Endothelial cell of umbilical vein (primary cell): Measurements from ENCODE around the gene BRCA1. TPM values are rescaled to one million over a fixed set of nuclear protein-coding genes. Genes with fewer than 3 reads are reported as not detected.

Source experiments
- BruUV-seq: library from RNA; stranded (reverse); fragments of 400-500 nt; replicated peaks from 2 replicates; lab custom pipeline; 2021; lab: Mats Ljungman, UMichigan
- CTCF ChIA-PET: fragments of 300-600, 350-600 bp; sonication (Branson Sonifier 250); formaldehyde crosslinking; loops from one replicate; lab custom pipeline; 2021; ENCODE audit warnings: antibody characterized with exemption, inconsistent platforms; lab: Charles Lee
- POLR2A ChIA-PET: fragments of 300-600, 350-600 bp; sonication (Branson Sonifier 250); formaldehyde crosslinking; loops from one replicate; lab custom pipeline; 2021; ENCODE audit warnings: antibody characterized with exemption, inconsistent platforms; lab: Charles Lee
- DNase-seq: peaks from one replicate; pipeline ENCODE4 v3.0.0-alpha.2; 2011; ENCODE audit warnings: low read depth, low spot score
- FAIRE-seq: peaks from 2 replicates; lab custom pipeline; 2011; peaks lifted over from hg19 to GRCh38; lab: Jason Lieb, UNC
- H2AFZ ChIP-seq: 2 replicates; pipeline ENCODE4 v1.6.0; 2012; ENCODE audit warnings: low read depth, low read length, control low read depth, inconsistent platforms
- H3K27ac ChIP-seq: 2 replicates; pipeline ENCODE4 v1.5.1; 2011; ENCODE audit warnings: low read depth, mild to moderate bottlenecking, control low read depth, low read length, moderate library complexity; ENCODE audit not compliant: insufficient read depth
- H3K27me3 ChIP-seq, 2 experiments: 2 replicates each; pipeline versions ENCODE4 v1.6.0 to v1.6.1; 2011; ENCODE audit warnings: low read length in 2 of 2, mixed read lengths in 1 of 2; ENCODE audit not compliant: control insufficient read depth in 2 of 2, insufficient read depth in 2 of 2
- H3K36me3 ChIP-seq, 2 experiments: 2 replicates in 1 of 2; 3 replicates in 1 of 2; pipeline ENCODE4 v1.5.1; 2011; ENCODE audit warnings: low read length in 2 of 2, mild to moderate bottlenecking in 1 of 2, moderate library complexity in 1 of 2; ENCODE audit not compliant: control insufficient read depth in 2 of 2, insufficient read depth in 2 of 2; ENCODE audit errors: extremely low read depth in 1 of 2
- H3K4me1 ChIP-seq: 3 replicates; pipeline ENCODE4 v1.5.1; 2011; ENCODE audit warnings: mild to moderate bottlenecking, low read length; ENCODE audit not compliant: control insufficient read depth, insufficient read depth; ENCODE audit errors: extremely low read depth
- H3K4me2 ChIP-seq: 2 replicates; pipeline ENCODE4 v1.6.1; 2011; ENCODE audit warnings: low read length, control low read depth, mixed read lengths; ENCODE audit not compliant: insufficient read depth
- H3K4me3 ChIP-seq, 3 experiments: fragments of 200-600 bp in 1 of 3; sonication (generic), shearing (Covaris generic) in 1 of 3; replicated peaks in 1 of 3; 2 replicates each; pipeline ENCODE4 v1.5.1; 2011 to 2016; ENCODE audit warnings: control low read depth in 3 of 3, low read length in 3 of 3, mild to moderate bottlenecking in 2 of 3, inconsistent platforms in 1 of 3, low read depth in 1 of 3, moderate library complexity in 1 of 3; ENCODE audit not compliant: insufficient read depth in 1 of 3
- H3K79me2 ChIP-seq: 2 replicates; pipeline ENCODE4 v1.6.0; 2012; ENCODE audit warnings: low read length, inconsistent platforms; ENCODE audit not compliant: control insufficient read depth, insufficient read depth
- H3K9ac ChIP-seq: replicated peaks from 2 replicates; pipeline ENCODE3; 2011; ENCODE audit warnings: low read length, control low read depth; ENCODE audit not compliant: insufficient read depth; ENCODE audit errors: extremely low read depth
- H3K9me1 ChIP-seq: replicated peaks from 3 replicates; pipeline ENCODE4 v1.6.0; 2011; ENCODE audit warnings: mild to moderate bottlenecking, low read length; ENCODE audit not compliant: control insufficient read depth, insufficient read depth; ENCODE audit errors: extremely low read depth
- H3K9me3 ChIP-seq: replicated peaks from 2 replicates; pipeline ENCODE4 v1.5.1; 2012; ENCODE audit warnings: low read length, inconsistent platforms; ENCODE audit not compliant: control insufficient read depth, insufficient read depth
- H4K20me1 ChIP-seq: replicated peaks from 2 replicates; pipeline ENCODE3; 2011; ENCODE audit warnings: mild to moderate bottlenecking, low read length; ENCODE audit not compliant: control insufficient read depth, insufficient read depth; ENCODE audit errors: extremely low read depth
- EZH2 ChIP-seq: IDR thresholded peaks from 2 replicates; pipeline ENCODE4 v1.6.1; 2012; ENCODE audit warnings: borderline replicate concordance, low read depth, mild to moderate bottlenecking, moderate library complexity, low read length, inconsistent platforms; ENCODE audit not compliant: severe bottlenecking
- GATA2 ChIP-seq: IDR thresholded peaks from 2 replicates; pipeline ENCODE4 v1.7.0; 2011; ENCODE audit warnings: low read depth, mild to moderate bottlenecking, moderate library complexity, mixed read lengths, low read length; ENCODE audit not compliant: insufficient read length, insufficient read depth
- JUN ChIP-seq: IDR thresholded peaks from 2 replicates; pipeline ENCODE4 v1.6.1; 2011; ENCODE audit warnings: borderline replicate concordance, low read depth; ENCODE audit not compliant: insufficient read length, insufficient read depth
- POLR2AphosphoS5 ChIP-seq: IDR thresholded peaks from 2 replicates; pipeline ENCODE4 v1.6.1; 2012; ENCODE audit warnings: low read depth, mild to moderate bottlenecking, control low read depth, low read length, moderate library complexity; ENCODE audit not compliant: insufficient read depth
- dilution Hi-C: fragments of 300-500 bp; cut with MboI; formaldehyde crosslinking; loops from one replicate; pipeline ENCODE4 v1.15.0; 2019; ENCODE audit warnings: low sequenced_read_pairs; ENCODE audit not compliant: extremely low pct_ligation_motif_present
- intact Hi-C: fragments of 100-400 bp; cut with micrococcal nuclease; formaldehyde crosslinking; loops from one replicate; pipeline ENCODE4 v1.10.0; 2022
- polyA plus RNA-seq, 4 experiments: library from polyadenylated mRNA; depleted of rRNA in 3 of 4; stranded (reverse) in 3 of 4; unstranded in 1 of 4; fragments of >200 nt; gene quantifications; 2 replicates each; pipeline versions ENCODE4 v1.2.1 to v1.2.3, GENCODE V29; 2011 to 2012; ENCODE audit warnings: missing spikeins in 1 of 4
- total RNA-seq: library from RNA; stranded (reverse); gene quantifications from 2 replicates; pipeline ENCODE4 v1.2.3, GENCODE V29; 2021
- TF ChIP-seq, protein P1 (sequence below): IDR thresholded peaks from 2 replicates; pipeline ENCODE4 v1.6.1; 2011; ENCODE audit not compliant: insufficient read depth, insufficient read length
- TF ChIP-seq, protein P2 (sequence below), 2 donors: IDR thresholded peaks; 1 replicate in 1 of 2; 2 replicates in 1 of 2; pipeline ENCODE4 v1.5.1; 2011; ENCODE audit warnings: low read length in 2 of 2, mild to moderate bottlenecking in 2 of 2, moderate library complexity in 2 of 2, control low read depth in 1 of 2, inconsistent platforms in 1 of 2, low read depth in 1 of 2; ENCODE audit not compliant: insufficient read depth in 1 of 2; ENCODE audit errors: extremely low read depth in 1 of 2

BRCA1 gene
- total and polyA plus RNA-seq, 2 donors (not counting 3 experiments of a cell fraction or from before 2014, with no cell fraction given): 14.3 to 29.0 TPM

DNA sequence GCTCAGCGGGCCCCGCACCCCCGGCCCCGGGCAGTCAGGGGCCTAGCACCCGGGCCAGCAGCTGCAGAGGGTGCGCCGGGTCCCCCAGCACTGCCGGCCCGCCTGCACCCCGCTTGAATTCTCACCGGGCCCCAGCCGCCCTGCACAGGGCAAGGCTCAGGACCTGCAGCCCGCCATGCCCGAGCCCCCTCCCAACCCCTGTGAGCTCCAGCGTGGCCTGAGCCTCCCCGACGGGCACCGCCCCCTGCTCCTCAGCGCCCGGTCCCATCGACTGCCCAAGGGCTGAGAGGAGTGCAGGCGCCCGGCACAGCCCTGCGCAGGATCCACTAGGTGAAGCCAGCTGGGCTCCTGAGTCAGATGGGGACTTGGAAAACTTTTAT lies 1.7 kb upstream of the BRCA1 start:
- CTCF ChIA-PET: no interaction called here
- peaks cover 14% of the 10 kb centered on the region for H3K4me1 ChIP-seq
- no peak overlapping the region for H2AFZ ChIP-seq
- no peaks in the 10 kb centered on the region for H4K20me1 ChIP-seq
- H3K79me2 ChIP-seq: peaks cover 9% of the 10 kb centered on the region
- FAIRE-seq: no peak
- intact Hi-C loops: no loop called here
- POLR2A ChIA-PET: no interaction called here
- H3K36me3 ChIP-seq: no peaks in the 10 kb centered on the region
- BruUV-seq: no TSS peak
- TF ChIP-seq, protein P1, sequence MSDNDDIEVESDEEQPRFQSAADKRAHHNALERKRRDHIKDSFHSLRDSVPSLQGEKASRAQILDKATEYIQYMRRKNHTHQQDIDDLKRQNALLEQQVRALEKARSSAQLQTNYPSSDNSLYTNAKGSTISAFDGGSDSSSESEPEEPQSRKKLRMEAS: no peak
- no peak for TF ChIP-seq POLR2AphosphoS5
- no peak for TF ChIP-seq JUN
- no peak for TF ChIP-seq EZH2
- TF ChIP-seq, protein P2, sequence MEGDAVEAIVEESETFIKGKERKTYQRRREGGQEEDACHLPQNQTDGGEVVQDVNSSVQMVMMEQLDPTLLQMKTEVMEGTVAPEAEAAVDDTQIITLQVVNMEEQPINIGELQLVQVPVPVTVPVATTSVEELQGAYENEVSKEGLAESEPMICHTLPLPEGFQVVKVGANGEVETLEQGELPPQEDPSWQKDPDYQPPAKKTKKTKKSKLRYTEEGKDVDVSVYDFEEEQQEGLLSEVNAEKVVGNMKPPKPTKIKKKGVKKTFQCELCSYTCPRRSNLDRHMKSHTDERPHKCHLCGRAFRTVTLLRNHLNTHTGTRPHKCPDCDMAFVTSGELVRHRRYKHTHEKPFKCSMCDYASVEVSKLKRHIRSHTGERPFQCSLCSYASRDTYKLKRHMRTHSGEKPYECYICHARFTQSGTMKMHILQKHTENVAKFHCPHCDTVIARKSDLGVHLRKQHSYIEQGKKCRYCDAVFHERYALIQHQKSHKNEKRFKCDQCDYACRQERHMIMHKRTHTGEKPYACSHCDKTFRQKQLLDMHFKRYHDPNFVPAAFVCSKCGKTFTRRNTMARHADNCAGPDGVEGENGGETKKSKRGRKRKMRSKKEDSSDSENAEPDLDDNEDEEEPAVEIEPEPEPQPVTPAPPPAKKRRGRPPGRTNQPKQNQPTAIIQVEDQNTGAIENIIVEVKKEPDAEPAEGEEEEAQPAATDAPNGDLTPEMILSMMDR (IDR thresholded peaks at IDR 0.05; ENCODE audit: extremely low read depth in 1 of 2, insufficient read depth in 1 of 2, low read depth in 1 of 2, low read length in 2 of 2): no peak
- no peak for TF ChIP-seq GATA2
- no peak overlapping the region for H3K27ac ChIP-seq
- no peak overlapping the region for H3K4me3 ChIP-seq
- dilution Hi-C loops: no loop called here
- H3K4me2 ChIP-seq: no peak overlapping the region
- no peaks in the 10 kb centered on the region for H3K9me3 ChIP-seq
- H3K9ac ChIP-seq: no peak overlapping the region
- no peak for DNase-seq
- no peaks in the 10 kb centered on the region for H3K9me1 ChIP-seq
- H3K27me3 ChIP-seq: no peaks in the 10 kb centered on the region
